DMS79 (cell line): ENCODE results near the gene MYLK.
A peak's percentile ranks its signal among the peaks of the same experiment; 100 is the strongest.
"Not testable (repeated sequence)": the region's sequence is repeated elsewhere in the genome, so short reads cannot be mapped to it uniquely, and the experiment has no call there.

Source experiments
- DNase-seq: peaks from one replicate; lab custom pipeline; 2025; lab: John Stamatoyannopoulos, UW

MYLK gene

GRCh38 chr3:123723522-123724168 lies 160.5 kb downstream of the MYLK start:
- no peak for DNase-seq

DNA sequence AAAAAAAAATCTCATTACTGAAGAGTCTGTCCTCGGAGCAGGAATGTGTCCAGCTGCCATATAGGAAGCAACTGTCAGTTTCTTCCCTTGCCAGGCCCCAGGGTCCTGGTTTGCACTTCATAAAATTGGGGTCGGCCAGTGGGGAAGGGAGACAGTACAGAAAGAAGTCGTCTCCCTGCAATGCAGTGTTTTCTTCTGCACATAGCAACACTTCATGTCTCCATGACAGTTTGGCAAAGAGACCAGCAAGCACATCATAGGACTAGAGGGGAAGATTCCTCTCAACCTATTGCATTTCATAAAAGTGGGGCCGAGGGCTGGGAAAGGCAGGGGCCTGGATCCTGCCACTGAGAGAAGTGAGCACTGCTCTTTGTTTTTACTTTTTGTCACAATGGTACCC lies 161.1 kb downstream of the MYLK start:
- no peak for DNase-seq

DNA sequence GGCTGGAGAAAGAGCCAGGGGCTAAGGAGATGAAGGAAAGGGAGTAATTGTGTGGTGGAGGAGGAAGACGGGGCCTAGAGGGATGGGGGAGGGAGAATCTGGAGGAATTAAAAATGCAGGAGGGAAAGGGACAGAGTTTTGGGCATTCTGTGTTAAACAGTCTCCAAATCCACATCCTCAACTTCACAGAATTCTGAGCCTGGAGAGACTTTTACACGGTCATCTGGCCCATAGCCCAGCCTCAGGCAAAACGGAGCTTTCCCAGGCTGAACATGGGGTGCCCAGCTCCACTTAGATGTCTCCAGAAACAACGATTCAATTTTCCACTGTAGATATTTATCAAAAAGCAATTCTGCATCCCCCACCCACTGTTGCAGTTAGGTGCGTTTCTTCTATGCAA lies 161.7 kb downstream of the MYLK start:
- no peak for DNase-seq

GRCh38 chr3:123722021-123722420 lies 162.1 kb downstream of the MYLK start:
- no peak for DNase-seq

- DNase-seq = not testable (repeated sequence)
These were observed 162.9 kb downstream of the MYLK start for GRCh38 chr3:123721095-123721689.

DNA sequence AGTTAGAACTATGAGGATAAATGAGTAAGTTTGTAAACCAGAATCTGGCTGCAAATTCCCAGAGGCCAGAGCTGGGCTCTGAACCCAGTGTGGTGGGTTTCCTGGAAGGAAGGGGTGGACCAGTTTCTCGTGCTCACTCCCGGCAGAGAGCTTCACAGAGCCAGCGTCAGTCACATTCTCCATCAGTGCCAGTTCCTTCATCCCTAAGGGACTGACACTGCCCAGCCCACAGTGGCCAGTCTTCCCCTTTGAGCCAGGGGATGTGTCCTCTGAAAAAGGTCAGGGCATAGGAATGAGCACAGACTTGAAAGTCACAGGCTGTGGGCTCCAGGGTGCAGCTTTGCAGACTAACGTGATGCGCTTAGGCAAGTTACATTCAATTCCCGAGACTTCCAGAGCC lies 163.5 kb downstream of the MYLK start:
- no peak for DNase-seq

DNA sequence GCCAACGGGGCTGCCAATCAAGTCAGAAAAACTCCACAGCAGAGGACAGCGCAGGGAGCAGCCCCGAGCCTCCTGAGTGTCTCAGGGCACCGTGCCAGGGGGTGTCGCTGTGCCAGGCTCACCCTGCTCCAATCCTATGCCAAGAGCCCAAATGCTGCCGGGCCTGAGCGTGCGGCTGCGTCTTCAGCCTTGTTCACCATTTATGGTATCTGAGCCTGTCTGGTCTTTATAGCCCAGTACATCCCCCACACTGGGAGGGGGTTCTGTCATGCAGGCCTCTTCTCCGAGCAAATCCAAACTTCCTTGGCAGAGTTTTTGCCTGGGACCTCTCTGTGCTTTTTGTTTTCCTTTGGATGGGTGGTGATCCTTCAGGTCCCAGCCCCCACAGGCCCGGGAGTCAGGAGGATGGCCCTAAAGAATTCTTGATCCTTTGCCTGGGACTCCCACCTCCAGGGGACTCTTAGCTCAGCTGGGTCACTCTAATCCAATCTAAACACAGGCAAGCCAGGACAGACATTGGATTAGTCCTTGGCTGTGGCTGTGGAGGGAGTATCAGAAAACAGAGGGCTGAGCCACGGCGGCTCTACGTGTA lies 164.2 kb downstream of the MYLK start:
- DNase-seq = no peak

GRCh38 chr3:123719061-123719756 lies 164.9 kb downstream of the MYLK start:
- peak; percentile 45 for DNase-seq

- DNase-seq = no peak
These were observed 166.0 kb downstream of the MYLK start for GRCh38 chr3:123718108-123718507.

DNA sequence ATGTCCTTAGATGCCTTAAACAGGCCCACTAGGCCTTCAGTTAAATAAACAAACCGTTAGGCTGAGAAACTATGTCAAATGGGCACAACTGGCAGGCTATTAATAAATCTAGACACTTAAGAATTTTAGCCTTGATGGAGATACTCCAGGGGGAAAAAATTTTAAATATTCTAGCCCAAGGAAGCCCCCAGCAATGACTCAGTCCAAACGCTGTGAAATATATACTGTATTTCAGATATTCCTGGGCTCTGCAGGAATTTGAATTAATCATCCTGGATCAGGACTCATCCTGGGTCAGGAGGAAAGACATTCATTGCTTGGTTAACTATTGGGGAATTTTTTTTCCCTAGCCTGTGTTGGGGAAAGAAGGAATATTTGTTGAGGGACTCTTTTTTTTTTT lies 166.7 kb downstream of the MYLK start:
- not testable (repeated sequence) for DNase-seq

DNA sequence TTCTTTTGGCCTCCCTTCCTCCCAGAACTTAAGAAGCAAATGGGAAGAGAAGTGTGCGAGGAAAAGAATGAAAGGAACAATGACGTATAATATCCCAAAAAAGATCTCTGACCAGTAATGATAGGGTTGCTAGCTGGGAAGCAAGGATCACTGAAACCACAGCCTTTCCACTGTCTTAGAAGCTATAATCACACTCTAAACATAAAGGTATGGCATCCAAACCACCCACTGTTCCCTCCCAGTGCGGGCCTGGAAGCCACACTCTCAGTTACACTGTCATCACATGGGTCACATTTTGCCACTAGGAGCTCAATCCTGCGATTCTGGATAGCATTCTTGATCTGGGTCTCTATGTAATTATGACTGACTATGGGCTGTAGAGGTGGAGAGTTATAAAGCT lies 167.7 kb downstream of the MYLK start:
- no peak for DNase-seq

DNA sequence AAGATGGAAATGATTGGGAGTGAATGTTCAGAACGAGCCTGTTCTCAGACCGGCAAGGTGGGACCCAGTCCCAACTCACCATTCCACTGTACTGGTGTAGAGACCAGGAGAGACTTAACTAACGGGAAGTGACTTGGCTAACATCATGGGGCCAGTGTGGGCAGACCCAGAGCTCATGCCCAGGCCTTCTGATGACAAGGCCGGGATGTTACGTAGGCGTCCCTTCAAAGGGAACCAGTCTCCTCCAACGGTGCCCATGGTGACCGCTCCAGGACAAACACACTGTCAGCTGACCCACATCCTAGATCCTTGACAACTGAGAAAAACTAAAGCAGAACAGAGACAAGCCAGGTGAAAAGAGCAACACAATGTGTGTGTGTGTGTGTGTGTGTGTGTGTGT lies 170.9 kb downstream of the MYLK start:
- no peak for DNase-seq

DNA sequence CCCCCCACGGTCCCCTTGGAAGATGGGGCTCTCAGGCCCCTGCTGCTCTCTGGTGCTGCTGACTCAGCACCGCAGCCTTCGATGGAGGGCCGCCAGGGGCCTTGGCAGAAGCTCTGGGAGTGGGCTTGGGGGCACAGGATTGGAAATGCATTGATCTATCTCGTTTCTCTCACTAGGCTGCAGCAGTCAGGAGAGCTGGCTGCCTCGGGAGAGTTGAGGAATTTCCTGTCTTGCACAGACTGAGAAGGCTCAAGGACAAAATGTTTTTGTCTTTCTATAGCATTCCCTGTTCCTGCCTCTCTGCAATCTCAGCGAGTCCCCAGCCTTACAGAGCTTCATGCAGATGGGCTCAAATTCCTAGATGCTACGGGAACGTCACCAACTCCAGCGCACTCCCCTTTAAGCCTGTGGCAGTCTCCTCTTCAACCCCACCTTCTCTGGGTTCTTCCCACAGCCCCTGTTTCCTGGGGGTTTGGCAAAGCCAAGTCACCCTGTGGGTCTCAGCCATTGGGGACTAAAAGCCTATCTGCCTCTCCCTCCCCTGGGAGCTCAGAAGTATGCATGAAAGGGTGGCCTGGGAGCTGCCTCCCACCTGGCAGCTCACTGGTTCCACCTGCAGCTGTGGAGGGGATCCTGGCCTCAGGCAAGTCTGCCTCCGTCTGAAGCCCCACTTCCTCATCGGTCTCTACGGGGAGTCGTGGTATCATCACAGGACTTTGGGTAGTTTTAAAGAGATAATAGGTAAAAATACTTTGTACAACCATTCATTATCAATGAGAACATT lies 171.9 kb downstream of the MYLK start:
- no peak for DNase-seq

- DNase-seq = no peak
These were observed 172.8 kb downstream of the MYLK start for GRCh38 chr3:123711356-123711755.

DNA sequence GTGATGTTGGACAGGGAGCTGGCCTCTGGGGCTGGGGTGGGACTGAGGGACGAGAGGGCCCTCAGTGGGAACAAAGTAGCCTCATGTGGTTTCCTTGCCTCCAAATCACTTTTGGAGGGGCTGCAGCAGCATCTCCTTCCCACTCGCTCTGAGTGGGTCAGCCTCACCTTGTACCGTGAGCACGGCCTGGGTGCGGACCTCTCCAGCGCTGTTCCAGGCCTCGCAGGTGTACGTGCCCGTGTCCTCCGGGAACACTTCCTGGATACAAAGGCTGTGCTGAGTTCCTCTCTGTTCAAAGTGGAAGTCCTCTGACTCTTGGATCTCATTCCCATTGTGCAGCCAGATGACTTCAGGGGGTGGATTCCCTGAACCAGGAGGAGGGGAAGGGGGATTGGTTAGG lies 175.6 kb downstream of the MYLK start:
- no peak for DNase-seq

DNA sequence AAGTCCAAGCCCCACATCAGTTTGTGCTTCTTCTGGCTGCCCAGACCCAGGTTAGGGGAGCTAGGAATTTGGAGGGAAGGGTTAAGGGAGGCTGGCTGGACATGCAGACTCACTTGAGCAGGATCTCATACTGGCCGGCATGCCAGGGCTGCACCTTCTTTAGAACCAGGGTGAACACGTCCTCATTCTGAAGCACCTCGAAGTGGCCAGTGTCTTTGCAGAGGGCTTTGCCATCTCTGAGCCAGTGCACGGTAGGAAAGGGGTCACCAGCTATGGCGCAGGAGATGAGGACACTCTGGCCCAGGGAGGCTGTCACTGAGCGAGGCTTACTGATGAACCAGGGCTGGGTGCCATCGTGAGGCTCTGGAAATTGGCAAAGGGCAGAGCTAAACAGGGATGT lies 176.5 kb downstream of the MYLK start:
- not testable (repeated sequence) for DNase-seq

DNA sequence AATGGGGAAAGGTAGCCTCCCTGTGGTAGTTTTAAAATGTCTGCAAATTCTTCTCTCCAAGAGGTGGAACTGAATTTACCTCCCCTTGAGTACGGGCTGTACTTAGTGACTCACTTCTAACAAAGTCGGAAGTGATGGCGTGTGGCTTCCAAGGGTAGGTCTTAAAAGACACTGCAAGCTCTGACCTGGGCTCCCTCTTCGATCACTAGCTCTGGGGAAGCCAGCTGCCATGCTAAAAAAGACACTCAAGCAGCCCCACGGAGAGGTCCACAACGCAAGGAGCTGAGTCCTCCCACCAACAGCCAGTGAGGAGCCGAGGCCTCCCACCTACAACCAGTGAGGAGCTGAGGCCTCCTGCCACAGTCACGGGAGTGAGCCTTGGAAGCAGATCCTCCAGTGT lies 177.3 kb downstream of the MYLK start:
- DNase-seq = no peak

DNA sequence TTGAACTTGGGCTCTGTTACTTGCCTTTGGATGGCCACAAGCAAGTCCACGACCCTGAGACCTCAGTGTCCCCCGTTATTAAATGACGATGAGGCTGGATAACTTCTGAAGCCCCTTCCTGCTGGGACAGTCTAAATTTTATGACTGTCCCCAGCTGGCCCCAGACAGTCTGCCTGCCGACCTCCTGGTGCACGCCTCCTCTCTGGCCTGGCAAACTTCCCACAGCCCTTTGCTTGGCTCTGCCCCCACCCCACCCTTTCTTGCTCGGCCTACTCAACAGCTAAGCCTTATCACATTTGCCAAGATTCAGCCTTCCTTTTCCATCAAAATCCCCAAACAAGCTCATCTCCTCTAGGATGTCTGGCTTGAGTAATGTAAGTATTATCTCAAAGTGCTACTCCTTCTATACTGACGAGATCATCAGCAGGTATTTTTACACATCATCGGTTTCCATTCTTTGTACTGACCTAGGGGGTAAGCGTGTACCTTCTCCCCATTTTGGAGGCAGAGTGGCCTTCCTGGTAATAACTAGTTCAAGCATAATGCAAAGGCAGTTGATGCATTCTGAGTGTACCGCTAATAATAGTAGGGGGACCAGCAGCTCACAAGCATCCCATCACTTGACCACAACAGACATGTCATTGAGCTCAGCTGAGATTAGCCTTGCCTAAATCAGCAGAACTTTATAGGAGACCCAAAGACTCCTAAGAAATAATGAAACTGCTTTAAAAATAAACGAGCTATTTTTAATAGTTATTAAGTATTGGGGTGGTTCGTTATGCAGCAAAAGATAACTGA lies 178.4 kb downstream of the MYLK start:
- DNase-seq = no peak

DNA sequence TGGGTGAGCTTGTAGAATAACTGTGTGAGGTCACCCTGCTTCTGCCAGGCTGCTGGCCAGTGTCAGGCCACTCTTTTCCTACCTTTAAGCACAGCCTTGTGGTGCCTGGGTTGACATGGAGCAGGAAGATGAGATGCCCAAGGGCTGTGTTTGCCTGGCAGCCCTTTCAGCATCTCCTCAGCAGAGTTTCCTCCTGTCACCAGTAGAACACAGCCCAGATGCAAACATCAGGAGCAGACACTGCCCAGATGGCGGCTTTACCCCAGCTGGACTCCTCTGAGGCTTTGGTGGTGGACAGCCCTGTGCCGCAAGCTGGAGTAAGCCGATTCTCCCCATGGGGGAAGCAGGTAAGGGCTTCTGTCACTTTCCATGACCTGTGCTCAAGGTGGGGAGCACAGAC lies 180.5 kb downstream of the MYLK start:
- DNase-seq = not testable (repeated sequence)

DNA sequence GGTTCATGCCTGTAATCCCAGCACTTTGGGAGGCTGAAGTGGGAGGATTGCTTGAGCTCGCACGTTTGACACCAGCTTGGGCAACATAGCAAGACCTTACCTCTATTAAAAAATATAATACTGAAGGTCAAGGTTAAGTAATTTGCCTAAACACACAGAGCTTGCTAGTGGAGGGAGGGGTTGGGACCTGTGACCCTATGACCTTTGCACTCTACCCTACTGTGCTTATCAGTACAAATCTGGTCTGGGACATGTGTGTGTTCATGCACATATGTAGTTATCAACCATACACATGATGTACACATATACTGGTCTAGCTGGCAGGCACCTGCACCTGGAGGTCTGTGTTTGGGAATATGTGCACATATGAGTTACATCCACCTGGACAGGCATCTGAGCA lies 181.4 kb downstream of the MYLK start:
- DNase-seq = no peak

DNA sequence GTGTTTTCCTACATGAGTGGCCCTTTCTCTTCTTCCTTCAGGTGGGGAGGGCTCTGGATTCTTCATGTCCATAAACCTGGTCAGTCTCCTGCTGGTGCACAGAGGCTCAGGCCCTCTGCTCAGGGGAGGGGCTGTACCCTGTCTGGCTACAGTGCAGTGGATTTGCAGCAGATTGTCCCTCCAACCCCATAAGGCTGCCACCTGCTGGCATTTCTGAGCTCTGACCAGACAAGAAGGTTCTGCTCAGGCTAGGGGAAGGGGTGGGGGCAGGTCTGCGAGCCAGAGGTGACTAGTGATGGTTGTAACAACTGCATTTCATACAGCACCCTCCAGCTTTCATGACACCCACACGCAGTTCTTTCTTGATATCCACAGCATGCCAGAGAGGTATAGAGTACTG lies 182.1 kb downstream of the MYLK start:
- DNase-seq = not testable (repeated sequence)
